Activated CD4-positive, alpha-beta memory T cell treated with anti-CD3 and anti-CD28 coated beads, Interleukin-2, amount 10 ng/mL, durations not matched to agents 7 days and 5 days (primary cell): ENCODE measurements around the gene MYH9. TPM values are rescaled to one million over a fixed set of nuclear protein-coding genes. Genes with fewer than 3 reads are reported as not detected.
"Not testable (repeated sequence)": the region's sequence is repeated elsewhere in the genome, so short reads cannot be mapped to it uniquely, and the experiment has no call there.

Experiments
- CTCF ChIA-PET: fragments of 350-600 bp; sonication (Branson Sonifier 250); formaldehyde crosslinking; loops from one replicate; lab custom pipeline; 2021; ENCODE audit warnings: antibody characterized with exemption, inconsistent platforms; lab: Charles Lee
- POLR2A ChIA-PET: fragments of 350-600 bp; sonication (Branson Sonifier 250); formaldehyde crosslinking; loops from one replicate; lab custom pipeline; 2021; ENCODE audit warnings: antibody characterized with exemption; lab: Charles Lee
- DNase-seq: peaks from one replicate; pipeline ENCODE4 v3.0.0-alpha.2; 2020
- H3K27ac Mint-ChIP-seq: one replicate; pipeline ENCODE4 v1.8.0; 2021; ENCODE audit warnings: mild to moderate bottlenecking, mixed read lengths
- H3K27me3 Mint-ChIP-seq: one replicate; pipeline ENCODE4 v1.8.0; 2021; ENCODE audit warnings: mixed read lengths
- H3K36me3 Mint-ChIP-seq: one replicate; pipeline ENCODE4 v1.8.0; 2021; ENCODE audit warnings: low read depth, mixed read lengths
- H3K4me1 Mint-ChIP-seq: one replicate; pipeline ENCODE4 v1.8.0; 2021; ENCODE audit warnings: mixed read lengths
- H3K4me3 Mint-ChIP-seq: one replicate; pipeline ENCODE4 v1.8.0; 2021; ENCODE audit warnings: mild to moderate bottlenecking, mixed read lengths
- H3K9me3 Mint-ChIP-seq: one replicate; pipeline ENCODE4 v1.8.0; 2021; ENCODE audit warnings: mixed read lengths
- total RNA-seq, 2 experiments: library from RNA; stranded (reverse); gene quantifications; one replicate each; pipeline ENCODE4 v1.2.3, GENCODE V29; 2021

MYH9 gene
- total RNA-seq, 2 experiments from 2014 or later: 840 to 865 TPM

- Mint-ChIP-seq H3K27ac (peak overlapping the region; percentile 33), H3K36me3 (peaks cover 7% of the 10 kb centered on the region), H3K4me1 (peaks cover 40% of the 10 kb centered on the region), H3K27me3 (no peaks in the 10 kb centered on the region), H3K4me3 (no peak overlapping the region), H3K9me3 (no peaks in the 10 kb centered on the region)
- POLR2A ChIA-PET: no interaction called here
- CTCF ChIA-PET: no interaction called here
- DNase-seq: no peak
These were observed 7.5 kb upstream of the MYH9 start for GRCh38 chr22:36395055-36395849.

- DNase-seq: no peak
- H3K4me3 Mint-ChIP-seq: no peak overlapping the region
- H3K9me3 Mint-ChIP-seq: no peaks in the 10 kb centered on the region
- H3K36me3 Mint-ChIP-seq: peaks cover 5% of the 10 kb centered on the region
- POLR2A ChIA-PET: no interaction called here
- H3K27me3 Mint-ChIP-seq: no peaks in the 10 kb centered on the region
- CTCF ChIA-PET: no interaction called here
- peaks cover 26% of the 10 kb centered on the region for H3K4me1 Mint-ChIP-seq
- no peak overlapping the region for H3K27ac Mint-ChIP-seq
These were observed 3.9 kb upstream of the MYH9 start for GRCh38 chr22:36391638-36392037.

DNA sequence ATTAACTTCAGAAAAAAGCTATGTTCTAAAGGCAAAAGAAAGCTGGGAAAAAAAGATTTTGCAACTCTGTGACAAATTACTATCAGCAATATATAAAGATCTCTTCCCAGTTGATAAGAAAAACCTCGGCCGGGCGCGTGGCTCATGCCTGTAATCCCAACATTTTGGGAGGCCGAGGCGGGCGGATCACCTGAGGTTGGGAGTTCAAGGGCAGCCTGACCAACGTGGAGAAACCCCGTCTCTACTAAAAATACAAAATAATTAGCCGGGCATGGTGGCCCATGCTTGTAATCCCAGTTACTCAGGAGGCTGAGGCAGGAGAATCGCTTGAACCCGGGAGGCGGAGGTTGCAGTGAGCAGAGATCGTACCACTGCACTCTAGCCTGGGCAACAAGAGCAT lies 1.4 kb upstream of the MYH9 start:
- Mint-ChIP-seq H3K36me3 (peaks cover 29% of the 10 kb centered on the region), H3K4me1 (peaks cover 34% of the 10 kb centered on the region), H3K4me3 (peak overlapping the region; percentile 84)
- DNase-seq, H3K27me3 Mint-ChIP-seq, H3K27ac Mint-ChIP-seq, H3K9me3 Mint-ChIP-seq: not testable (repeated sequence)
- ChIA-PET CTCF (interaction anchor here (1.5 to 2.2 kb wide), 3 partner anchors 9 to 82 kb away, joined by 3 to 10 read pairs (median 10); no protein-coding TSS in a partner anchor), POLR2A (interaction anchor here (0.6 to 7.2 kb wide), 8 partner anchors 9 to 78 kb away, joined by 3 to 101 read pairs (median 6); no protein-coding TSS in a partner anchor)

GRCh38 chr22:36387709-36387958 lies 133 bp downstream of the MYH9 start:
- Mint-ChIP-seq H3K4me1 (peaks cover 48% of the 10 kb centered on the region), H3K36me3 (peaks cover 41% of the 10 kb centered on the region), H3K27ac (peak overlapping the region; percentile 63), H3K27me3 (no peaks in the 10 kb centered on the region), H3K9me3 (no peaks in the 10 kb centered on the region), H3K4me3 (peak overlapping the region; percentile 84)
- no peak for DNase-seq
- ChIA-PET CTCF (interaction anchor here (0.5 to 2.2 kb wide), 7 partner anchors 8 to 83 kb away, joined by 3 to 10 read pairs (median 4); no protein-coding TSS in a partner anchor), POLR2A (interaction anchor here (0.9 to 7.2 kb wide), 21 partner anchors 8 to 149 kb away, joined by 3 to 101 read pairs (median 7); partner anchors contain the start of gene EIF3D)

DNA sequence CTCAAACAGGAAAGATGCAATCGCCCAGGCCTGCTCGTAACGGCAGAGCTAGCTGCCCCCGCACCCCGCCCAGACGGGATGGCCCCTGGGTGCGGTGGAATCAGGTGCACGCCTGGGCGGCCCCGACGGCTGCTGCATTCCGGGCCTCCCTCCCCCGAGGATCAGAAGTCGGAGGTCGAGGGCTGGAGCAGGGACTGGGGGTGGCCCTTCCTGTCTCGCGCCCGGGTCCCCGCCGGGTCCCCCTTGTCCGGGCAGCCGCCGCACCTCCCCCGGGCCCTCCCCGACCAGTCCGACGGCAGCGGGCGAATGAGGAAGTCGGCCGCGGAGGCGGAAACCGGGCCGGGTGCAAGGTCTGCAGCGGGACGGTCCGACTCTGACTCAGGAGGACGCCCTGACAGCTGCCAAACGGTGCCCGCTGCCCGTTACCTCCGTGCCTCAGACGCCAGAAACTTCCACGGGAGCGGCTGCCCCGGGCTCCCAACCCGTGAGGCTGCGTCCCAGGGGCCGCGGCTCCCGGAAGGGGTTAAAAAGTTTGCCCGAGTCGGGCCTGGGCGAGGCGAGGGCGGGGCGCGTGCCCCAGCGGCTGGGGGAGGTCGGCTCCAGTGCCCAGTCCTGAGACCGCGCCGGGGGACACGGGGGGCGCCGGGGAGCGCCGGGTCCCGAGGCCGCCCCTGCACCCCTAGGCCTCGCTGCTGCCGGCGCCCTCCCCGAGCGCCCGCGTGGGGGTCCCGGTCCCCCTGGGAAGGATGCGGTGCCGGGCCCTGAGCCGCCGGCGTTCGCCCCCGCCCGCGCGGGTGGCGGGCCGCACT lies 663 bp downstream of the MYH9 start:
- Mint-ChIP-seq H3K27ac (peak overlapping the region; percentile 95), H3K36me3 (peaks cover 41% of the 10 kb centered on the region), H3K9me3 (no peaks in the 10 kb centered on the region), H3K4me3 (peak overlapping the region; percentile 81), H3K27me3 (no peaks in the 10 kb centered on the region), H3K4me1 (peaks cover 53% of the 10 kb centered on the region)
- ChIA-PET POLR2A (interaction anchor here (0.9 to 7.2 kb wide), 19 partner anchors 10 to 142 kb away, joined by 3 to 101 read pairs (median 9); partner anchors contain the start of gene EIF3D), CTCF (interaction anchor here (0.5 to 3.0 kb wide), 10 partner anchors 8 to 84 kb away, joined by 3 to 20 read pairs (median 4); no protein-coding TSS in a partner anchor)
- peak; percentile 78 for DNase-seq

- Mint-ChIP-seq H3K4me3 (peak overlapping the region; percentile 81), H3K27ac (peak overlapping the region; percentile 95), H3K36me3 (peaks cover 43% of the 10 kb centered on the region), H3K27me3 (no peaks in the 10 kb centered on the region), H3K4me1 (peaks cover 57% of the 10 kb centered on the region), H3K9me3 (no peaks in the 10 kb centered on the region)
- ChIA-PET POLR2A (interaction anchor here (1.0 to 7.2 kb wide), 14 partner anchors 9 to 142 kb away, joined by 3 to 101 read pairs (median 10); partner anchors contain the start of gene EIF3D), CTCF (interaction anchor here (1.0 to 3.0 kb wide), 6 partner anchors 11 to 84 kb away, joined by 3 to 20 read pairs (median 6); no protein-coding TSS in a partner anchor)
- peak; percentile 55 for DNase-seq
These were observed 1.3 kb downstream of the MYH9 start for GRCh38 chr22:36386351-36386899.

DNA sequence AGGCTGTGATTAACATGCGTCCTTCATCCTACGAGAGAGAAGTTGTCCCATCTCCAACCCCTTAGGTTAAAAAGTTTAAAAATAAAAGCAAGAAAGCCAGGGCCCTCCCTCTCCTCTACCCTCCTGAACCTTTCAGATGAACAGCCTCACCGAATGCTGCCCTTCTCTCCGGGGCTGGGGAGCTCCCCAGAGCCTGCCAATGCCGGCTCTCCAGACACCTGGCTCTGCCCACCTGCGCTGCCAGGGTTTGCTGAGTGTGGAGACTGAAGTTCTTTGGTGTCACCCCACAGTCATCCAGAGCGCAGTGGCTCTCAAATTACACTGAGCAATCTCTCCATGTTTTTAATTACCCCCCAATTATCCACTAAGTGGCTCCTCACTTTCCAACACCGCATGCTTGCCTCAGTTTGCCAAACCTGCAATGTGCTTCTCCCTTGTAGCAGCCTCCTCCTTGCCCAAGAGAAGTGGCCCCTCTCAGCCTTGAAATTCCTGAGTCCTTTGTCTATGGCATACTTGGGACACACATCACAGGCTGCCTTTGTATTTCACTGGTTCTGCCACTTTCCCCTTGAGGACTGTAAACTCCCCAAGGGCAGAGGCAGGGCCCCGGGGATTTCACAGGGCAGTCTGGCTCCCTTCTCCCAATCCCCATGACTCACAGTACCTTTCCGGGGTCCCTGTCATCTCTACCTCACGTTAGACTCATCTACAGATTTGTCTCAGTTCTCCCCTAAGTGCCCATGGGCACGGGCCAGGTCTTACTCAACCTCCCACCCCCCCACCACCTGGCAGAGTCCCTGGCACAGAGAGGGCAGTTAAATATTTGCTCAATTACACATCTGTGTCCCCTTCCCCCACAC lies 2.0 kb downstream of the MYH9 start:
- H3K27ac Mint-ChIP-seq: peak overlapping the region; percentile 95
- peak; percentile 42 for DNase-seq
- peaks cover 46% of the 10 kb centered on the region for H3K36me3 Mint-ChIP-seq
- peaks cover 63% of the 10 kb centered on the region for H3K4me1 Mint-ChIP-seq
- POLR2A ChIA-PET: interaction anchor here (0.6 to 7.2 kb wide), 25 partner anchors 9 to 121 kb away, joined by 3 to 101 read pairs (median 7); partner anchors contain the start of genes FOXRED2 and TXN2
- CTCF ChIA-PET: interaction anchor here (0.6 to 3.0 kb wide), 18 partner anchors 10 to 102 kb away, joined by 3 to 20 read pairs (median 4); no protein-coding TSS in a partner anchor
- peak overlapping the region; percentile 81 for H3K4me3 Mint-ChIP-seq
- no peaks in the 10 kb centered on the region for H3K27me3 Mint-ChIP-seq
- no peaks in the 10 kb centered on the region for H3K9me3 Mint-ChIP-seq

- DNase-seq: peak; percentile 59
- Mint-ChIP-seq H3K27ac (peak overlapping the region; percentile 95), H3K9me3 (no peaks in the 10 kb centered on the region), H3K27me3 (no peaks in the 10 kb centered on the region), H3K36me3 (peaks cover 54% of the 10 kb centered on the region), H3K4me3 (peak overlapping the region; percentile 81), H3K4me1 (peaks cover 68% of the 10 kb centered on the region)
- CTCF ChIA-PET: interaction anchor here (0.6 to 3.0 kb wide), 19 partner anchors 9 to 103 kb away, joined by 3 to 20 read pairs (median 4); partner anchors contain the start of gene TXN2
- POLR2A ChIA-PET: interaction anchor here (0.6 to 7.2 kb wide), 23 partner anchors 8 to 122 kb away, joined by 3 to 101 read pairs (median 4); partner anchors contain the start of genes FOXRED2 and TXN2
These were observed 2.8 kb downstream of the MYH9 start for GRCh38 chr22:36384766-36385481.

DNA sequence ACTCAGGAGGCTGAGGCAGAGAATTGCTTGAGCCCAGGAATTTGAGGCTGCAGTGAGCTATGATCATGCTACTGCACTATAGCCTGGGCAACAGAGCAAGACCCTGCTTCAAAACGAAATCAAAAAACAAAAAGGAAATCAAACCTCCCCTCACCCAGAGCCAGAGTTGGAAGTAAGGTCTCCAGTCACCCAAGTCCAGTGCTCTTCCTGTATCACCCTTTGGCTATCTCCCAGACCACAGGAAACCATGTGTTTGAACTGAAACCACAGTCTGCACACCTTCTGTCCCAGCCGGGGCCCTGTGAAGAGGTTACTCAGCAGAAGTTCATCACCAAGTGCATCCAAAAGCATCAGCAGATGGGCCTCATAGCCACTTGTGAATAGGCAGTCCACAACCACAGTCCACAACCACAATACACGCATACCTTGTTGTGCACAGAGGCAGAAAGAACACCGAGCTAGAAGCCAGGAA lies 4.6 kb downstream of the MYH9 start:
- POLR2A ChIA-PET: interaction anchor here (0.7 to 7.2 kb wide), 8 partner anchors 6 to 146 kb away, joined by 3 to 101 read pairs (median 4); partner anchors contain the start of gene EIF3D
- Mint-ChIP-seq H3K4me1 (peaks cover 75% of the 10 kb centered on the region), H3K36me3 (peaks cover 72% of the 10 kb centered on the region), H3K27ac (peak overlapping the region; percentile 92), H3K4me3 (peak overlapping the region; percentile 78), H3K9me3 (no peaks in the 10 kb centered on the region), H3K27me3 (no peaks in the 10 kb centered on the region)
- CTCF ChIA-PET: interaction anchor here (0.7 to 1.5 kb wide), 2 partner anchors 59 to 1226 kb away, joined by 3 to 4 read pairs; no protein-coding TSS in a partner anchor
- DNase-seq: peak; percentile 83

GRCh38 chr22:36381513-36382128 lies 6.1 kb downstream of the MYH9 start:
- ChIA-PET POLR2A (interaction anchor here (0.7 to 14.4 kb wide), 9 partner anchors 9 to 74 kb away, joined by 3 to 262 read pairs (median 4); no protein-coding TSS in a partner anchor), CTCF (interaction anchor here (0.7 to 3.3 kb wide), 5 partner anchors 11 to 48 kb away, joined by 3 to 10 read pairs (median 3); no protein-coding TSS in a partner anchor)
- Mint-ChIP-seq H3K27me3 (no peaks in the 10 kb centered on the region), H3K9me3 (no peaks in the 10 kb centered on the region), H3K4me3 (peak overlapping the region; percentile 64), H3K27ac (peak overlapping the region; percentile 98), H3K36me3 (peaks cover 84% of the 10 kb centered on the region), H3K4me1 (peaks cover 90% of the 10 kb centered on the region)
- DNase-seq: no peak
